AG04450 (cell line): ENCODE measurements around the gene NOL8. TPM values are rescaled to one million over a fixed set of nuclear protein-coding genes. Genes with fewer than 3 reads are reported as not detected.
A peak's percentile ranks its signal among the peaks of the same experiment; 100 is the strongest.

ENCODE experiments used
- CTCF ChIA-PET: fragments of 300-600, 350-600 bp; formaldehyde crosslinking; extraction: SDS; loops from one replicate; lab custom pipeline; 2022; ENCODE audit warnings: antibody characterized with exemption, inconsistent platforms; lab: Charles Lee
- POLR2A ChIA-PET: fragments of 350-600 bp; formaldehyde crosslinking; extraction: SDS; loops from one replicate; lab custom pipeline; 2021; ENCODE audit warnings: antibody characterized with exemption, inconsistent platforms; lab: Yijun Ruan, JAX
- DNase-seq: peaks from one replicate; pipeline ENCODE4 v3.0.0-alpha.2; 2011; ENCODE audit warnings: low read depth, low spot score
- H3K27ac ChIP-seq: one replicate; pipeline ENCODE4 v1.5.1; 2012; ENCODE audit warnings: low read depth, low read length, control low read depth
- H3K27me3 ChIP-seq: one replicate; pipeline ENCODE4 v1.6.0; 2012; ENCODE audit warnings: low read length; ENCODE audit not compliant: control insufficient read depth, insufficient read depth
- H3K4me3 ChIP-seq: 2 replicates; pipeline ENCODE4 v1.5.1; 2011; ENCODE audit warnings: mild to moderate bottlenecking, low read depth, low read length, control low read depth
- H3K9me3 ChIP-seq: 2 replicates; pipeline ENCODE4 v1.5.1; 2012; ENCODE audit warnings: low read length; ENCODE audit not compliant: control insufficient read depth, insufficient read depth
- polyA minus RNA-seq: library from RNA; depleted of rRNA, polyadenylated mRNA; stranded (reverse); fragments of >200 nt; gene quantifications from 2 replicates; pipeline ENCODE4 v1.2.3, GENCODE V29; 2011; rRNA and poly(A)+ RNA removed
- polyA plus RNA-seq: library from polyadenylated mRNA; depleted of rRNA; stranded (reverse); fragments of >200 nt; gene quantifications from 2 replicates; pipeline ENCODE4 v1.2.3, GENCODE V29; 2011; rRNA removed
- TF ChIP-seq, protein P1 (sequence below): IDR thresholded peaks from 2 replicates; pipeline ENCODE4 v1.5.1; 2011; ENCODE audit warnings: low read depth, low read length, control low read depth, inconsistent platforms

NOL8 gene
- polyA plus RNA-seq (19.1 and 27.9 TPM in 2 replicates), polyA minus RNA-seq (18.4 and 34.8 TPM in 2 replicates)

DNA sequence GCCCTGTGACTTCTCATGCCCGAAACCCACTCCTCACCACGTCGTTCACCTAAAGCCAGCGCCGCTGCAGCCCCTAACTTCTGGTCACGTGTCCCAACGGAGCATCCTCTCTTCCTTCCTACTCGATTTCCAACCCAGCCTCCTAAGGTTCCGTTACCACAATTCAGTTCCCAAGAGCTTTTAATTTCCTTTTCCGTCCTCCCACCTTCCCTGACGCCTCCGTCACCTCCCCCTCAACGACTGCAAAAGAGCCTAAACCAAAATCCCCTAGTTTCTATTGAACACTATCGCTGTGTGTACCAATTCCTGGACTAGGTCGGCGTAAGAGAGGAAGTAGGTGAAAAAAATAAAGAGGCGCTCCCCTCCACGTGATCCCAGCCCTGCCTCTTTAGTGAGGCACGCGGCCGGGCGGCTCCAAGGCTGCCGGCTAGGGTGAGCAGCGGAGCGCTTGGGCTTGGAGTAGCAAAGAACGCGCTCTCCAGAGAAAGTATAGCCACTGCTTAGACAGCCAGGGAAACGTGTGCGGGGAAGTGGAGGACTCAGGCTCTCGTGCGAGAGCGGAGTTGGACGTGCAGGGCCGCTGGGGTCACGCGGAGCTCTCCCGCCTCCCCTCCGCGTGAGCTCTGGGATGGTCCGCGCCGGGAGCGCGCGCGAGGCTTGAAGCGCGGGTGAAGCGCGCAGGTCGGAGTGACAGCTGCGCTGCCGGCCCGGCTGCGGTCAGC lies at the start of gene NOL8, which contains the start of gene CENPP:
NOL8 (minus strand) TSS at position 82 of the 722 bp plus-strand sequence. CDS start 1,189 bp downstream, outside the sequence.
CENPP (plus strand) TSS at position 685 of the 722 bp plus-strand sequence.
- CTCF ChIA-PET = interaction anchor here (0.7 to 3.2 kb wide), 7 partner anchors 20 to 309 kb away, joined by 3 to 21 read pairs (median 4); no protein-coding TSS in a partner anchor
- POLR2A ChIA-PET = interaction anchor here (0.5 to 1.3 kb wide), 9 partner anchors 19 to 345 kb away, joined by 3 to 5 read pairs (median 4); partner anchors contain the start of gene IPPK

DNA sequence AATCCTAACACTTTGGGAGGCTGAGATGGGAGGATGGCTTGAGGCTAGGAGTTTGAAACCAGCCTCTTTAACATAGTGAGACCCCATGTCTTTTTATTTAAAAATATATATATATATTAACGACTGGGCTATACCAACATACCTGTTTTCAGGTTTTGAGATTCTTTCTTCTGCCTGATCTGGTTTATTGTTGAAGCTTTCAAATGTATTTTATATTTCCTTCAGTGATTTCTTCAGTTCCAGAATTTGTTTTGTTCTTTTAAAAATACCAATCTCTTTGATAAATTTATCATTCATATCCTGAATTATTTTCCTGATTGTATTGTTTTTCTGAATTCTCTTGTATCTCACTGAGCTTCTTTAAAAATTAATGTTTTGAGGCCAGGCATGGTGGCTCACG lies 48.0 kb upstream of the NOL8 start:
- DNase-seq = no peak
- no peak overlapping the region for H3K4me3 ChIP-seq
- H3K27ac ChIP-seq = no peak overlapping the region
- peaks cover 7% of the 10 kb centered on the region for H3K9me3 ChIP-seq
- no peaks in the 10 kb centered on the region for H3K27me3 ChIP-seq
- TF ChIP-seq, protein P1, sequence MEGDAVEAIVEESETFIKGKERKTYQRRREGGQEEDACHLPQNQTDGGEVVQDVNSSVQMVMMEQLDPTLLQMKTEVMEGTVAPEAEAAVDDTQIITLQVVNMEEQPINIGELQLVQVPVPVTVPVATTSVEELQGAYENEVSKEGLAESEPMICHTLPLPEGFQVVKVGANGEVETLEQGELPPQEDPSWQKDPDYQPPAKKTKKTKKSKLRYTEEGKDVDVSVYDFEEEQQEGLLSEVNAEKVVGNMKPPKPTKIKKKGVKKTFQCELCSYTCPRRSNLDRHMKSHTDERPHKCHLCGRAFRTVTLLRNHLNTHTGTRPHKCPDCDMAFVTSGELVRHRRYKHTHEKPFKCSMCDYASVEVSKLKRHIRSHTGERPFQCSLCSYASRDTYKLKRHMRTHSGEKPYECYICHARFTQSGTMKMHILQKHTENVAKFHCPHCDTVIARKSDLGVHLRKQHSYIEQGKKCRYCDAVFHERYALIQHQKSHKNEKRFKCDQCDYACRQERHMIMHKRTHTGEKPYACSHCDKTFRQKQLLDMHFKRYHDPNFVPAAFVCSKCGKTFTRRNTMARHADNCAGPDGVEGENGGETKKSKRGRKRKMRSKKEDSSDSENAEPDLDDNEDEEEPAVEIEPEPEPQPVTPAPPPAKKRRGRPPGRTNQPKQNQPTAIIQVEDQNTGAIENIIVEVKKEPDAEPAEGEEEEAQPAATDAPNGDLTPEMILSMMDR = no peak
- ChIA-PET CTCF (no interaction called here), POLR2A (no interaction called here)

More for the DNA sequence above, at the start of gene NOL8, which contains the start of gene CENPP:
- DNase-seq = peak; percentile 59
- peak within 1 kb of the TSS; percentile 95 for H3K4me3 ChIP-seq
- peak within 1 kb of the TSS; percentile 99 for H3K27ac ChIP-seq
- TF ChIP-seq, protein P1 = no peak
- H3K9me3 ChIP-seq = no peaks in the 10 kb centered on the region; the same call in 1 of the 2 replicates
- no peaks in the 10 kb centered on the region for H3K27me3 ChIP-seq

DNA sequence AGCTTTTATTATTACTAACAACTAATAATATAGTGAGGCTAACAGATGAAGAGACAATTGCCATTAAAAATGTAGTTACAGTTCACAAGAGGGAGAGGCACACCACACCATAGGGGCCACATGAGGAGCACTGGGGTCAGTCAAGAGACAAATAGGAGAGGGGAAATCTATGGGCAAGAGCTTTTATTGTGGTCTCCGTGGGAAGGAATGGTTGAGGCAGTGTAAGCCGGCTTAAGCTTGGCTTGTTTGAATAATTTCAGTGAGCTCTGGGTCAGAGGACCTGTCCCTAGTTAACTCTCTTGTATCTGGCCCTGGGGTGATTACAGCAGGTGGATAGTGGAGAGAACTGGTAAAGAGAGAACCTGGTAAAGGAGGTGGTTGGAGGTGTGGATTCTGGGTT lies 43.9 kb upstream of the NOL8 start:
- ChIA-PET CTCF (interaction anchor here (1.8 kb wide), 1 partner anchor 41 kb away, joined by 5 read pairs; no protein-coding TSS in a partner anchor), POLR2A (interaction anchor here (0.6 kb wide), 1 partner anchor 9 kb away, joined by 3 read pairs; no protein-coding TSS in a partner anchor)
- Histone ChIP-seq H3K4me3 (no peak overlapping the region), H3K9me3 (peaks cover 3% of the 10 kb centered on the region), H3K27me3 (no peaks in the 10 kb centered on the region), H3K27ac (no peak overlapping the region)
- DNase-seq = no peak
- TF ChIP-seq, protein P1 = no peak

DNA sequence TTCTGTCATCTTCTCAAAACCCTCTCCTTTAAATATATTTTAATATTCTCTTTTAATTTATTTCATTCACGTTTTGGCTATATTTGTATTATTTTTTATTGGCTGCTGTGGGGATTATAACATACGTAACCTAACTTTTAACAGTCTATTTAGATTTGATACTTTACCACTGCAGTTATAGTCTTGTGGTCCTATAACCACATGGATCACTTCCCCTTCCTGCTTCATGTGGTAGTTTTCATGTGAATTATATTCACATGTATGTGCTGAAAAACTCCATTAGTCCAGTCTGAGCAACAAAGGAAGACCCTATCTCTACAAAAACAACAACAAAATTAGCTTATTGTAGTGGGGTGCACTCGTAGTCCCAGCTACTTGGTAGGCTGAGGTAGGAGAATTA lies 34.9 kb upstream of the NOL8 start:
- Histone ChIP-seq H3K9me3 (peaks cover 4% of the 10 kb centered on the region), H3K27me3 (no peaks in the 10 kb centered on the region), H3K4me3 (no peak overlapping the region), H3K27ac (no peak overlapping the region)
- POLR2A ChIA-PET = interaction anchor here (0.7 kb wide), 1 partner anchor 9 kb away, joined by 3 read pairs; no protein-coding TSS in a partner anchor
- CTCF ChIA-PET = interaction anchor here (0.7 to 1.2 kb wide), 3 partner anchors 16 to 274 kb away, joined by 3 to 4 read pairs (median 3); no protein-coding TSS in a partner anchor
- DNase-seq = no peak
- TF ChIP-seq, protein P1 = no peak
